Sigmoid colon (tissue), 3 donors: ENCODE data around the gene MRPS34.

Experiments used
- CTCF ChIP-seq, 4 experiments: fragments of 450-650 bp in 3 of 4; fragments of 200-600 bp in 1 of 4; IDR thresholded peaks; one replicate each; pipeline ENCODE4 v1.5.1; 2016 to 2019; ENCODE audit warnings: antibody characterized with exemption in 4 of 4, mild to moderate bottlenecking in 3 of 4, moderate library complexity in 2 of 4
- POLR2A ChIP-seq, 2 donors: fragments of 450-650 bp; IDR thresholded peaks; one replicate each; pipeline ENCODE4 v1.6.1; 2016; ENCODE audit warnings: antibody characterized with exemption in 2 of 2, mild to moderate bottlenecking in 2 of 2, moderate library complexity in 2 of 2

- TF ChIP-seq CTCF (IDR thresholded peaks at IDR 0.05): no peak
- no peak for TF ChIP-seq POLR2A (IDR thresholded peaks at IDR 0.05)
These were observed 29.3 kb downstream of the MRPS34 start for GRCh38 chr16:1743376-1744337.
